Measurements from ENCODE around the gene TBC1D1.

The TBC1D1 gene

GRCh38 chr4:38060829-38061431, 170.0 kb downstream of the TBC1D1 start:
- no peak for DNase-seq

- peak; percentile 33 for DNase-seq
Measured at GRCh38 chr4:38062088-38062775, 171.3 kb downstream of the TBC1D1 start.

GRCh38 chr4:38062776-38063097, 171.9 kb downstream of the TBC1D1 start:
- DNase-seq: no peak

GRCh38 chr4:38065176-38065575, 174.3 kb downstream of the TBC1D1 start:
- DNase-seq: no peak

- DNase-seq: no peak
Measured at GRCh38 chr4:38065900-38066299, 175.0 kb downstream of the TBC1D1 start.

GRCh38 chr4:38067499-38067898, 176.6 kb downstream of the TBC1D1 start:
- DNase-seq: no peak

- DNase-seq: no peak
Measured at GRCh38 chr4:38068107-38068506, 177.2 kb downstream of the TBC1D1 start.

GRCh38 chr4:38069271-38069760, 178.4 kb downstream of the TBC1D1 start:
- peak; percentile 15 for DNase-seq

GRCh38 chr4:38071801-38072431, 181.0 kb downstream of the TBC1D1 start:
- DNase-seq: no peak

- DNase-seq: no peak
Measured at GRCh38 chr4:38072578-38072977, 181.7 kb downstream of the TBC1D1 start.

- no peak for DNase-seq
Measured at GRCh38 chr4:38073596-38074234, 182.8 kb downstream of the TBC1D1 start.

GRCh38 chr4:38075370-38076152, 184.7 kb downstream of the TBC1D1 start:
- no peak for DNase-seq

GRCh38 chr4:38076153-38076669, 185.3 kb downstream of the TBC1D1 start:
- DNase-seq: no peak

GRCh38 chr4:38077791-38078489, 187.1 kb downstream of the TBC1D1 start:
- no peak for DNase-seq

- DNase-seq: no peak
Measured at GRCh38 chr4:38078590-38079421, 187.9 kb downstream of the TBC1D1 start.

GRCh38 chr4:38080061-38080974, 189.4 kb downstream of the TBC1D1 start:
- no peak for DNase-seq

- DNase-seq: no peak
Measured at GRCh38 chr4:38082021-38082420, 191.1 kb downstream of the TBC1D1 start.

- no peak for DNase-seq
Measured at GRCh38 chr4:38082424-38083385, 191.8 kb downstream of the TBC1D1 start.
